Inflammatory macrophage treated with lipopolysaccharide for 1 hour (primary cell): Measurements from ENCODE around the gene PIWIL4.

Experiments used
- DNase-seq, 2 donors: peaks; one replicate each; pipeline ENCODE4 v3.0.0-alpha.2; 2020 to 2022

PIWIL4 gene

DNA sequence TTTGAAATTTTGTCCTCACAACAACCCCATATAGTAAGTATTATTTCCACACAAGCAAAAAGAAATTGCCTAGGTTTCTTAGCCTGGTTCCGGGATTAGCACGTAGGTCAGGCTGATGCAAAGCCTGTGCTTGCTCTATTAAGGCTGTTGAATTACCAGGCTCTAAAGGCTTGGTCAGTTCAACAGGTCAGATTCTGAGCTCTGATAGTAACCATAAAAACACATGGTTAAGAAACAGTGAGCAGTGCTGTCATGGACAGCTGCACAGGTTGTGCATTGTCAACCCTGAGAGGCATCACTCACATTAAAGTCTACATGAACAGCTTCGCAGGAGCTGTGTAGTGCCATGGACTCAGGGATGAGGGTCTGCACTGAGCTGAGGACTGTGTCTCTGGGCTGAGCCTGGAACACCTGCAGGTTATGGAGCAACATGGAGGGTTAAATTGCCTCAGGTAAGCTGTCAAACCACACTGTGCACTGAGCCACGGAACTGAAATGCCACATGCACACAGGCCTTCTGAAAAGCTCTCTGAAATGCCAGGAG is 98.0 kb downstream of the PIWIL4 start:
- no peak for DNase-seq

DNA sequence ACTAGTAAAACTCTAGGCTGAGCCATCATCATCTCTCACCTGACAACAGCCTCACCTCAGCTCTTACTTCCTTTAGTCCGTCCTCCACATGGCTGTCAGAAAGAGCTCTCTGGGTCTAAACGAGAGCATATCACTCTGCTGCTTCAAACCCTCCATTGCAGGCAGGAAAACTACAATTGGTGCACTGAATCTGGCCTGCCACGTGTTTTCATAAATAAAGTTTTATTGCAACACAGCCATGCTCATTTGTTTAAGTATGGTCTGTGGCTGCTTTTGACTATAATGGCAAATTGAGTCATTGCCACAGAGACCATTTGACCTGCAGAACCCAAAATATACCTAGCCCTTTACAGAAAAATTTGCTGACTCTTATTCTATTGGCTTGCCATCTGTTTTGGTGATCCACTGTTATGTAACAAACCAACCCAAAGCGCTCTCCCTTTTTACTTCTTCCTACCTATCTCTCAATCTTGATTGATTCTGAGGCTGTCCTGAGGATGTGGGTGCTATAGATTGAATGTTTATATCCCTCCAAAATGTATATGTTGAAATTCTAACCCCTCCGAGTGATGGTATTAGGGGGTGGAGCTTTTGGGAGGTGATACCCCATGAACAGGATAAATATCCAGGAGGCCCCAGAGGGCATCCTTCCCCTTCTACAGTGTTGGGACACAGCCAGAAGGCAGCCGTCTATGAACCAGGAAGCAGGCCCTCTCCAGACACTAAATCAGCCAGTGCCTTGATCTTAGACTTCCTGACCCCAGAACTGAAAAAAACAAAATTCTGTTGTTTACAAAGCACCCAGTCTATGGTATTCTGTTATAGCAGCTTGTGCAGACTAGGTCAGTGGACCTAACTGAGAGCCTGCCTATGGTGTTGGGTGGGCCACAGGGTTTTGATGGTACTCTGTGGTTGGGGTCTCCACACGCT is 99.9 kb downstream of the PIWIL4 start:
- no peak for DNase-seq

DNA sequence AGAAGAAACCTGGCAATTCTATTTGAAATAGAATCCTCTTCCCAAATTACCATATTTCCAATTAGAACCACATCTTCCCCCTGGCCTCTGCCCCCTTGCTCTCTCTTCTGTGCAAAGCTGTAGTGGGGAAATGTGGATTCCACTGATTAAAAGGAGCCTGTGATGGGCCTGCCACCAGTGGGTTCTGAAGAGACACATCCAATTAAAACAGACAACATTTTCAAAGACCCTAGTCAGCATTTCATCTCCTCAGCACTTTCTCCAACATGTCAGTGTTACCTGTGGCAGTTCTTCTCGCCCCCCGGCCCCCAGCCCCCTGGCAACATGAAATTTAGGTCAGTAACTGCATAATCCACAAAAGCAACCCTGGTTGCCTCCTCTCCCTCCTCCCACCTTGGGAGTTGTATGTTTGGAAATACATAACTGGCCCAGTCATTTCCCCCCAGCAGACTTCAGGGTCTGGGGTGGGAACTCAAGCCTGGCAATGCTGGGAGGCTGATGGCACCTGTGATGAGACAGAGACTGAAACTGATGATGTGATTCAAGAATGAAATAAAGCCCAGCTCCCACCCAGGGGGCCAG is 101.1 kb downstream of the PIWIL4 start:
- DNase-seq, result no peak

DNA sequence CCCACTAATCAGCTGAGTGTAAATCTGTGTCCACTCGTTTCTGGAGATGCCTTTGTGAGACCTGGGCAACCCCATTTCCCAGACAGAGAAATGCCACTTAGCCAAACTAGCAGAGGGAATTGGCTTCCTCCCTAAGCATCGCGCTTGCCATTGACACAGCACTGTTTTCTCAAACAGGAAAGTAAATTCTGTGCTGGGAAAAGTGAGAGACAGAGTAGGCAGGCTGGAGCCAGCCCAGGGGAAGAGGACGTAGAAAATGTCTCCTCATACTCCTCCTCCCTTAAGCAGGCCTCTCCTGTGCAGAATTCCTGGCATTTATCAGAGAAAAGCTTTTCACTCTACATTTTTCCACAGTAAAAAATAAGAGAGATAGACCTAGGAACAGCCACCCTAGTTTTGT is 101.9 kb downstream of the PIWIL4 start:
- no peak for DNase-seq
